Occipital lobe (tissue), 2 donors: ENCODE results near the gene DLG2. TPM values are rescaled to one million over a fixed set of nuclear protein-coding genes. Genes with fewer than 3 reads are reported as not detected.
"Not testable (repeated sequence)": the region's sequence is repeated elsewhere in the genome, so short reads cannot be mapped to it uniquely, and the experiment has no call there.

ENCODE experiments used
- DNase-seq: peaks from one replicate; lab custom pipeline; 2025; lab: John Stamatoyannopoulos, UW
- total RNA-seq: library from RNA; depleted of rRNA; stranded (reverse); fragments of >200 nt; gene quantifications from one replicate; pipeline ENCODE4 v1.2.3, GENCODE V29; 2014

Gene DLG2
- total RNA-seq, 1 donor from 2014 or later, result 353 TPM

DNA sequence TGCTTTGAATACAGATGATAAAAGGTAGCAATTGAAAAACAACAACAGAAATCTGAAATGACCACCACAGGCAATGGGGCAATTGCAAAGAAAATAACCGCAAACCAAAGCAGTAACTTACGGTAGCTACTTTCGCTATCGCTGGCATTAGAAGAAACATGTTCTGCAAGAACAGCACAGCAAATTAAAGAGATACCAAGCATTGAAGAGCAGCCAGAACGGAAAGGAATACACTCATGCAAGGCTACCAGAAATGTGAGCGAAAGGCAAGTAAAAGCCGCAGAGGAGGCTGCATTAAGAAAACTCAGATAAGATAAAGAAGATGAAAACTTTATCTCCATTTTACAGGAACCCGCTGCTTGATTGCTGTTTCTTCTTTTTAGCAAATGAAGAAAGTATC is 2146.9 kb downstream of the DLG2 start:
- no peak for DNase-seq

DNA sequence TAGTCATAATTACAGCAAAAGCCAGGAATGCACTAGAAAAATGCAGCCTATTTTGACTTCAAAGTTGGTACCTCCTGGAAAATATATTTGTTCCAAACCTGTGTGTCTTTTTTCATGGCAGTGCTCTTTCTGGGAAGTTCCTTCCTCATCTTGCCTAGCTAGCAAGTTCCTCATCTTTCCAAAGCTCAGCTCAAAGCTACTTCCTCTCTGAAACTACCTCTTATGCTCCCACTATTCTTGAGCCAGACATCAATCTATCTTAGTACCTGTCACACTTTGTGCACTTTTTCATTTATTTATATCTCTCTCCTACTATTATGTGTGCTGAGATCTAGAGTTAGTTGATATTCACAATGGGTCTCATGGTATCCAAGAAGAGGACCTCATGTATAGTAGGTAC is 2149.4 kb downstream of the DLG2 start:
- no peak for DNase-seq

DNA sequence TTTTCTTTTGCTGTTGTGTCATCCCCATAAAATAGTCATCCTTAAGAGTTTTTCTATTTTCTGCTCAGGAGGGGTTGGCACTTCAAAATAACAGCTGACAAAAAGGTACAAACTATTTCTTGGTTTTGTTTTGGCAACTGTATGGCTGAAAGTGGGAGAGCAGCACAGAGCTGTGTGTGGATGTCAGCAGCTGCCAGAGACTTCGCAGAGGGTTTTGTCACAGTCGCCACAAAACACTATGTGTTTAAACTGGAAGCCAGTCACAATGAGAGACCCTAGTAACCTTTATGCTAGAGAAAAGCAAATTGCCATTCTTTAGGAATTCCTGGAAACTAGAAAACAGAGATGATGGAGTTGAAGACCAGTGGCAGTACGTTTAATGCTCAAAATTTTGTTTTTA is 2151.4 kb downstream of the DLG2 start:
- no peak for DNase-seq

- DNase-seq, result no peak
These were observed 2153.4 kb downstream of the DLG2 start for GRCh38 chr11:83473743-83474142.

DNA sequence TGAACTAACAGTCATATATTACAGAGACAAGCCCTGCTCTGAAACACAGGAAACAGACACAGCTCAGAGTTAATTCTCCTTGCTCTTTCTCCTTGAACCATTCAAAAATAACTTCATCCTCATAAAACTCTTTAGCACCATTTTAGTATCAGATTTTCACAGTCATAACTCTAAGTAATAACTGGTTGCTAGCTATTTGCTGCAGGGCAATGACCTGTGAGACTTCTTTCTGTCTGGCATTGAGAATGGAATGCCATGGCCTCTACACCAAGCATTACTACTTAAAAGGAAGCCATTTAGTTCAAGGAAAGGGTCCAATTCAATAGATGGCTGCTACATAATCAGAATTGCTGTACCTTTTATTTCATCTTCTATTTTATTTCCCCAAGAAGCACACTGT is 2154.3 kb downstream of the DLG2 start:
- no peak for DNase-seq

DNA sequence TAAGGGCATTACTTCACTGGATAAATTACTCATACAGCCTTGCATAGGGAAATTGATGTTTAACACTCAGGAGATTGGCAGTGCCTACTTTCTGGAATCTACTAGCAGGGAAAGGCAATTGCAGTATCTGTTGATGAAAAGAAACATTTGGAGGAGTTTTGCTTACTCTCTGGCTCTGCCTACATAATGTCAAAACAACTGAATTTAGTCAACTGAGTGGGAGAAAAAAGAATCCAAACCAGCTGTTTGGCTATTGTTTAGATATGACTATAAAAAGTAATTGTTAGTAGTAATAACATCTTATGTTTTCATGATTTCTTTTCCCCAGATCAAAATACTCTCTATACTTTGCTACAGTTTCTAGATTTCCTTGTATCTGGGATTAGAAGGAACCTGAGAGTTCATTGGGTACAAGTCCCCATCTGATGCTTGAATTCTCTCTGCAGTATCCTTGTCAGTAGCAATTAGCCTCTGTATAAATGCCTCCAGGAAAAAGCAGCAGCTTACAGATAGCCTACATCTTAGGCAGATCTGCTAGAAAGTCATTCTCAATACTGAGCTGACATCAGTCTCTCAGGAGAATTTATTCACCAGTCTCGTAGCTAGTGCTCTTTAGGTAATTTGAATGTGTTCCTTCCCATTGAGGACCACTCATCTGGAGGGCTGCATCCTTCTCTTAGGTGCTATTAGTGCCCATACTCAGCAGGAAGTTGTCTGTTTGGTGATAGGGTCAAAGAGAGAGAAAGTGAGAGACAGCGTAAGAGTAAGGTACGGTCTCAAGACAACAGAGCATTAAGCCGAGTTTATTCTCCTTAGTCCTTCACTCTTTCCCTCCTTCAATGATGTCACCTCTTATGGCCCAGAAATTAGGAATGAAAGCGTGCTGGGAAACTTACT is 2155.1 kb downstream of the DLG2 start:
- DNase-seq, result no peak

DNA sequence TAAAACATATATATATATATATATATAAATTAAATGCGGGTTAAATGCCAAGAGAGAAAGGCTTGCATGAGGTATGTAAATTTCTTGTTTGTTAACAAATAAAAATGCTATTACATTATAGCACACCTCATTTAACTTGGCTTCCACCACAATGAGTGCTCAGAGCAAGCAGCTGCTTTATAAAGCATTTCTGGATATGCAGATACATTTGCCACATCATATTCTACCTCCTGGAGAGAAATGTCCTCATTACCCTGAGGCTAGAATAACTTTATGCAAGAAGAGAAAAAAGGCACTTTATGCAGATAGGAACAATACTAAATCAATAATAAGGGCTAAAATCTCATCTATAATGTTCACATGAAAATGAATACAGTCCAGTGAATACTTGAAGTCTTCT is 2159.3 kb downstream of the DLG2 start:
- no peak for DNase-seq

DNA sequence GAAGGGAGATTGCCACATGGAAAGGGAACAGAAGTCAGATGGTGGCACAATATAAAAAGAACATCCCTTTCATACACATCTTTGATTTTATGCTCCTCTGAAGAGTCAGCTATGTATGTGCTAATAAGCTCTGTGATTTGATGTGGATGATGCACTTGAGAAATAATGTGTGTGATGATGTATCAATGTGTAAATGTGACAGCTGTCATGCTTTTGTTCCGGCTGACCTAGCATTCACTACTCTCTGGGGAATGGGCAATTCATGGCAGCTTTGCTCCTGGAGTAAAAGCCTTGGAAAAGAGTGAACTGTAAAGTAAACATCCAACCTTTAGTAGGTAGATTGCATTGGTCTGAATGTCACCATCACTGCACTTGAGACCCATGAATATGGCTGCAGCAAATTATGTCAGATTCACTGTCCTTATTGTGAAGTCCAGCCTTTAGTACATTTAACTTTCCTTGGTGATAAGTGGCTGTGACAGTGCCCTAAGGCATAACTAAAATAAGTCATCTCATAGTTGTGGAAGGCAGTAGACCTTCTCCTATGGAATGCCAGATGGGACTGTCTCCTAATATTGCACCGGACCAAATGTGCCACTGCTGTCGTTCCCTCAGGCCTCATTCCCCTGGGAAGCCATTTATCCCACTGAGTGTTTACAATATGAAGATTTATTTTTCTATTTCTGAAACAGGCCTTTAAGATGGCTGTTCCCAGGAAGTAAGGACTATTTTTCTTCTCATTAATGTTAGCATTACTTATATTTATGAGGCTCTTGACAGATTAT is 2162.8 kb downstream of the DLG2 start:
- no peak for DNase-seq

DNA sequence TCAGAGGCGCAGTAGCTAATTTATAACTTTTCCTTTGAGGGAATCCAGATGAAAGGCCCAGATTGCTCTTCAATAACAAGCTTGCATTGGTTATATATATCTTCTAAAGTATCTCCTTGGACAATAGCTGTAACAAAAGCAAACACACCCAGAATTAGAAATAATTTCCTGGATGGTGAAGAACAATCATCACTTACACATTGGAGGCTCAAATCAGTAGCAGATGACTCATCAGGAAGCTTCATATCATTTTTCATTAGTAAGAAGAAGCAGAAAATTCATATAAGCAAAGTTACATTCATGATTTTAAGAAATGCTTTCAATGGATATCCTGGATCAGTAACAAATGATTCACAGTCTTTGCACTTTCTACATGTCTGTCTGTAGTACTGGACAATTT is 2167.3 kb downstream of the DLG2 start:
- DNase-seq, result no peak

DNA sequence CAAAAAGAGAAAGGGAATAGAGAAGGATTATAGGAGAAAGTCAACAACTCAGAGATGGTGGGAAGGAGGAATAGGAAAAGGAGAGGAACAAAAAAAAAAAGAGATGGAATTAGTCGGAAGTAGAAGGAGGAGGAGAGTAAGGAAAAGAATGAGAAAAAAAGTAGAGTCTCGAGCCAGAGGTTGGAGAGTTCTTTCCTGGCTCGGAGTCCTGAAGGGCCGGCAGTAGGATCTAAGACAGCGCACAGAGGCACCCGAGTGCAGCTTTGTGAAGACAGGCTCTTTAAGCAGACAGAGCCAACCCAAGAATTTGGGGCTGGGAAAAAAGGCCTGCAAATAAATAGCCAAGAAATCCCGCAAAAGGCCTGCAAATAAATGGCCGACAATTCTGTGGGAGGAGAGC is 2170.6 kb downstream of the DLG2 start:
- DNase-seq, result no peak

GRCh38 chr11:83456075-83456474 is 2171.1 kb downstream of the DLG2 start:
- no peak for DNase-seq

GRCh38 chr11:83455356-83455755 is 2171.8 kb downstream of the DLG2 start:
- no peak for DNase-seq

DNA sequence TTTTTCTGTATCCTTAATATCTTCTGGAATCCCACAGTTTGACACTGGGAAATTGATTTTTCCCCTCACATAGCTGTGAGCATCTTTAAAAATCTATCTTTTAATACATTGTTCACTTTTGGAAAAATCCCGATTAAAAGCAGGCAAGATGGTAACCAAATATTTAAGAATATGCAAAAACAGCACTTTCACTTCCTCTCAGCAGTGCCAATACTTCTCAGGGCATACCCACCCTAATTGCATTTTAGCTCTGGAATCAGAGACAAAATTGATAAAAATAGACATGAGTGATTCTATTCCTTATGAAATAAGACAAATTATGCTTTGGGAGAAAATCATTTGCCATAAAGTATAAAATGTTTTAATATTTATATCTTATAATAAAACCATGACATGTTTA is 2172.5 kb downstream of the DLG2 start:
- no peak for DNase-seq

DNA sequence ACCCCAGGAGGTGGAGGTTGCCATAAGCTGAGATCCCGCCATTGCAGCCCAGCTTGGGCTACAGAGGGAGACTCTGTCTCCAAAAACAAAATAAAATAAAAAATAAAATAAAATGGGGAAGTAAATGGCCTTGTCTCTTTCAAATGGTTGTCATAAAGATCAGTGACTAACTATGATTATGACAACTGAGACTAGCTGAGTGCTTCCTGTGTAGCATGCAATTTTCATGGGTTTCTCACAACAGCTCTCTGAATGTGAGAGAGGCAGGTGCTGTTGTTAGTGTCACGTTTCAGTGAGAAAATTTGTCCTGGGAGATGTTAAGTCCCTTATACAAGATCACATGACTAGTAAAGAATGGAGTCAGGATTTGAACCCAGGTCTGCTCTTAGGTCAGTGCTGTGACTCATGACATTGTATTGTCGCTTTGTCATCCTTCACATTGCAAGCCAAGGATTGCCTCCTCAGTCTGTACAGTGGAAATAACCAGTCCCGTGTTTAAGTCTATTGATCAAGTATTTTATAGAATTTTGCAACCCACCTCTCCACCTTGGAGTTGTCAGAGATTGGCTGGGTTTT is 2177.7 kb downstream of the DLG2 start:
- no peak for DNase-seq

- no peak for DNase-seq
These were observed 2178.5 kb downstream of the DLG2 start for GRCh38 chr11:83448686-83449085.

GRCh38 chr11:83443880-83444279 is 2183.3 kb downstream of the DLG2 start:
- not testable (repeated sequence) for DNase-seq

DNA sequence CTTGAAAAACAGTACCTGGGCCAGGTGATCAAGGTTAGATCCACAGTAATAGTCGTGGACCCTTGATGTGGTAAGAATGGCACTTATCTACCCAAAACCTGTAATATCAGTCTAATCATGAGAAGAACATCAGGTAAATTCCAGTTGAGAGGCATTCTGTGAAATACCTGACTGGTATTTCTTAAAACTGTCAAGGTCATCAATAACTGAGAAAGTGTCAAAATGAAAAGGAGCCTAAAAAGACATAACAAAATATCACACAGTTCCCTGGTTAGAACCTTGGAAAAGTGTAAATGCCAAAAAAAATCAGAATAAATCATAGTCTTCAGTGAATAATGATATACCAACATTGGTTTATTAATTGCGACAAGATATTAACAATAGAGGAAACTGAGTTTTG is 2185.5 kb downstream of the DLG2 start:
- DNase-seq, result no peak

DNA sequence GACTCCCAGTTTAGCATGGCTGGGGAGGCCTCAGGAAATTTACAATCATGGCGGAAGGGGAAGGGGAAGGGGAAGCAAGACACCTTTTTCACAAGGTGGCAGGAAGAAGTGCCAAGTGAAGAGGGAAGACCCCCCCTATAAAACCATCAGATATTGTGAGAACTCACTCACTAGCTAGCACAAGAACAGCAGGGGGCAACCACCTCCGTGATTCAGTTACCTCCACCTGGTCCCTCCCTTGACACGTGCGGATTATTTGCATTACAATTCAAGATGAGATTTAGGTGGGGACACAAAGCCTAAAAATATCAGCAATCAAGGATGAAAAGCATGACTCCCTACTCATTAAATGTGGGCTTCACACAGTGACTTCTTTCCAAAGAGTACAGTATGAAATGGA is 2186.0 kb downstream of the DLG2 start:
- no peak for DNase-seq

DNA sequence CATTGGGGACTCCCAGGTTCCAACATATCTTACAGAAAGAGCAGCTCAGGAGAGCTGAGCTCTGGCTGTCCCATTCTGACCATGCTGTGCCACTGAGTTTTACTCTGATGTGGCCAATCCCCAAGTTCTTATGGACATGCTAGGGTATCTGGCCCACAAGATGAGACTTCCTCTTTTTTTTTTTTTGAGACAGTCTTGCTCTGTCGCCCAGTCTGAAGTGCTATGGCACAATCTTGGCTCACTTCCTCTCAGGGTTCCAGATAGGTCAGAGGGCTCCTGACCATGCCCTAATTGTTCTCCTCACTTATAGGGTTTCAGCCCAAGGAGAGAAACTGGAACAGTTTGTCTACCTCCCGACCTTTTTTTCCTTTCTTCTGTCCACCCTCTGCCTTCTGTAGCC is 2188.7 kb downstream of the DLG2 start:
- no peak for DNase-seq

DNA sequence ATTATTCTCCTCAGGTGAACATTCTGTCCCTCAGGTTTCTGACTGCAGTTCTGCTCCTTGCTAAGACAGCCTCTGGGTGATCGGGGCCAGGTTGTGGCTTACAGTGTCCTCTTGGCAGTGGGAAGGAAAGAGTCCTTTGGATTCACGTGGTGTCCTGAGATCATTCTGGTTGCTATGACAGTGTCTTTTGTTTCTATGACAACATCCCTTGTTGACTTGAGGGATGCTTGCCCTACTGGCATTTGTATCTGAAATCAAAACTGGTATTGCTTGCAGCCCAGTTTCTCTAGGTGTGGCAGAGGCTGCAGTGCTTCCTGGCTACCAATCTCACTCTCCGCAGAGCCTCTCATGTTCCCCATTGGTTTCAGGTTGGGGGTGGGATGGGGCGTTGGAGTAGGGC is 2189.2 kb downstream of the DLG2 start:
- DNase-seq, result no peak

- no peak for DNase-seq
These were observed 2190.3 kb downstream of the DLG2 start for GRCh38 chr11:83436855-83437254.

GRCh38 chr11:83434812-83435211 is 2192.3 kb downstream of the DLG2 start:
- DNase-seq, result not testable (repeated sequence)
